MM.1S (cell line): ENCODE results near the gene GRM1.

Source experiments
- DNase-seq: peaks from one replicate; pipeline ENCODE4 v3.0.0-alpha.2; 2015
- H2AFZ ChIP-seq: fragments of 300-600 bp; sonication (generic); 2 replicates; pipeline ENCODE4 v1.6.0; 2016; ENCODE audit warnings: antibody characterized with exemption, low read length
- H3F3A ChIP-seq: fragments of 300-600 bp; sonication (generic); 2 replicates; pipeline ENCODE4 v1.6.1; 2016; ENCODE audit warnings: mild to moderate bottlenecking, antibody characterized with exemption, low read length, moderate library complexity, mixed read lengths; ENCODE audit not compliant: insufficient read depth
- H3K27ac ChIP-seq: fragments of 300-600 bp; sonication (generic); 2 replicates; pipeline ENCODE4 v1.5.1; 2016; ENCODE audit warnings: mild to moderate bottlenecking, low read length
- H3K27me3 ChIP-seq: fragments of 300-600 bp; sonication (generic); replicated peaks from 2 replicates; pipeline ENCODE4 v1.6.0; 2016; ENCODE audit warnings: low read length; ENCODE audit not compliant: insufficient read depth
- H3K36me3 ChIP-seq: fragments of 300-600 bp; sonication (generic); replicated peaks from 2 replicates; pipeline ENCODE4 v1.6.1; 2016; ENCODE audit warnings: mild to moderate bottlenecking, low read length, mixed read lengths; ENCODE audit not compliant: insufficient read depth
- H3K4me1 ChIP-seq: fragments of 300-600 bp; sonication (generic); 2 replicates; pipeline ENCODE4 v1.6.1; 2016; ENCODE audit warnings: low read length, mixed read lengths
- H3K4me2 ChIP-seq: fragments of 300-600 bp; sonication (generic); 2 replicates; pipeline ENCODE4 v1.6.0; 2016; ENCODE audit warnings: low read depth, low read length
- H3K4me3 ChIP-seq: fragments of 300-600 bp; sonication (generic); 2 replicates; pipeline ENCODE4 v1.5.1; 2016; ENCODE audit warnings: low read length, mixed read lengths
- H3K79me2 ChIP-seq: fragments of 300-600 bp; sonication (generic); 2 replicates; pipeline ENCODE4 v1.6.1; 2016; ENCODE audit warnings: mixed run types, low read length, mixed read lengths
- H3K9ac ChIP-seq: fragments of 300-600 bp; sonication (generic); 2 replicates; pipeline ENCODE4 v1.6.1; 2016; ENCODE audit warnings: low read length, mixed read lengths
- H3K9me2 ChIP-seq: fragments of 300-600 bp; sonication (generic); replicated peaks from 2 replicates; pipeline ENCODE4 v1.6.1; 2016; ENCODE audit warnings: mild to moderate bottlenecking, low read length, mixed read lengths; ENCODE audit not compliant: insufficient read depth
- H3K9me3 ChIP-seq: fragments of 300-600 bp; sonication (generic); replicated peaks from 2 replicates; pipeline ENCODE4 v1.6.1; 2016; ENCODE audit warnings: mild to moderate bottlenecking, low read length, mixed read lengths; ENCODE audit not compliant: insufficient read depth
- H4K20me1 ChIP-seq: fragments of 300-600 bp; sonication (generic); 2 replicates; pipeline ENCODE4 v1.6.1; 2016; ENCODE audit warnings: mild to moderate bottlenecking, low read length, moderate library complexity, mixed read lengths; ENCODE audit not compliant: insufficient read depth
- CTCF ChIP-seq: fragments of 300-600 bp; sonication (generic); IDR thresholded peaks from 2 replicates; pipeline ENCODE4 v1.5.1; 2016; ENCODE audit warnings: antibody characterized with exemption, low read length, mixed read lengths
- EZH2 ChIP-seq: fragments of 300-600 bp; sonication (generic); optimal IDR thresholded peaks from 2 replicates; pipeline ENCODE3; 2017; ENCODE audit warnings: low read depth, mild to moderate bottlenecking, antibody characterized with exemption, low read length, mixed read lengths
- EZH2phosphoT487 ChIP-seq: fragments of 300-600 bp; sonication (generic); IDR thresholded peaks from 2 replicates; pipeline ENCODE4 v1.6.1; 2018; ENCODE audit warnings: antibody characterized with exemption, low read length

GRM1 gene

GRCh38 chr6:146434732-146435390 lies 406.0 kb downstream of the GRM1 start:
- Histone ChIP-seq H3K9ac (no peak overlapping the region), H3K36me3 (no peaks in the 10 kb centered on the region), H3K4me1 (no peaks in the 10 kb centered on the region), H3K27ac (no peak overlapping the region), H3K79me2 (no peaks in the 10 kb centered on the region), H4K20me1 (no peaks in the 10 kb centered on the region), H3K9me3 (no peaks in the 10 kb centered on the region), H3K4me2 (no peak overlapping the region), H2AFZ (no peak overlapping the region), H3K9me2 (no peaks in the 10 kb centered on the region), H3F3A (no peaks in the 10 kb centered on the region), H3K27me3 (no peaks in the 10 kb centered on the region), H3K4me3 (no peak overlapping the region)
- no peak for DNase-seq
- TF ChIP-seq EZH2phosphoT487: no peak
- no peak for TF ChIP-seq EZH2
- TF ChIP-seq CTCF: no peak

- no peak for TF ChIP-seq CTCF
- no peak for TF ChIP-seq EZH2
- TF ChIP-seq EZH2phosphoT487: no peak
- Histone ChIP-seq H3K27ac (no peak overlapping the region), H3K4me1 (no peaks in the 10 kb centered on the region), H3K4me2 (no peak overlapping the region), H4K20me1 (no peaks in the 10 kb centered on the region), H3K9me3 (no peaks in the 10 kb centered on the region), H3F3A (no peaks in the 10 kb centered on the region), H3K9me2 (no peaks in the 10 kb centered on the region), H3K27me3 (no peaks in the 10 kb centered on the region), H2AFZ (no peak overlapping the region), H3K4me3 (no peak overlapping the region), H3K9ac (no peak overlapping the region), H3K79me2 (no peaks in the 10 kb centered on the region), H3K36me3 (no peaks in the 10 kb centered on the region)
- DNase-seq: no peak
These were observed 413.0 kb downstream of the GRM1 start for GRCh38 chr6:146441907-146442306.

- Histone ChIP-seq H3K4me1 (no peaks in the 10 kb centered on the region), H3K9me2 (no peaks in the 10 kb centered on the region), H4K20me1 (no peaks in the 10 kb centered on the region), H3K4me2 (no peak overlapping the region), H3F3A (no peaks in the 10 kb centered on the region), H2AFZ (no peak overlapping the region), H3K36me3 (no peaks in the 10 kb centered on the region), H3K27ac (no peak overlapping the region), H3K4me3 (no peak overlapping the region), H3K9ac (no peak overlapping the region), H3K27me3 (no peaks in the 10 kb centered on the region), H3K79me2 (no peaks in the 10 kb centered on the region), H3K9me3 (no peaks in the 10 kb centered on the region)
- TF ChIP-seq EZH2 (no peak), EZH2phosphoT487 (no peak), CTCF (no peak)
- no peak for DNase-seq
These were observed 415.3 kb downstream of the GRM1 start for GRCh38 chr6:146444189-146444588.
